Myocyte (in vitro differentiated cells): ENCODE measurements around the gene OR52E5. TPM values are rescaled to one million over a fixed set of nuclear protein-coding genes. Genes with fewer than 3 reads are reported as not detected.

ENCODE experiments used
- DNase-seq: peaks from one replicate; pipeline ENCODE4 v3.0.0-alpha.2; 2012; ENCODE audit warnings: low read depth
- total RNA-seq: library from RNA; depleted of rRNA; stranded (reverse); fragments of >200 nt; gene quantifications from 2 replicates; pipeline ENCODE4 v1.2.3, GENCODE V29; 2014

Gene OR52E5
- total RNA-seq, 1 donor from 2014 or later: not detected

DNA sequence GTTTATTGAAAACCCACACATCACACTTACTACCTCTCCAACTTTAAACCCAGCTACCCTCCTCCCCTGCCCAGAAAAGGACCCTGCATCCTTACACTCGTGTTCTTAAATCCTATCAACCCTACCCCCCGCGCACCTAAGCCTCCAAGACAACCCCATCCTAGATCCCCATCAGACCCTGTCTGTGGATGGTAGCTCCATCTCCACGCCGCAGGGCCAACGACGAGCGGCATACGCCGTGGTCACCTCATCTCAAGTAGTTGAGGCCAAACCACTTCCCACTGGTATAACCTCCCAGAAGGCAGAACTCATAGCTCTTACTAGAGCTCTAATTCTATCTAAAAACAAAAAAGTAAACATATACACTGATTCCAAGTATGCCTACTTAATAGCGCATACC is 39.7 kb downstream of the OR52E5 start:
- DNase-seq: no peak

GRCh38 chr11:5933116-5933515 is 40.1 kb downstream of the OR52E5 start:
- DNase-seq: no peak

- no peak for DNase-seq
These were observed 45.0 kb downstream of the OR52E5 start for GRCh38 chr11:5937868-5938602.

DNA sequence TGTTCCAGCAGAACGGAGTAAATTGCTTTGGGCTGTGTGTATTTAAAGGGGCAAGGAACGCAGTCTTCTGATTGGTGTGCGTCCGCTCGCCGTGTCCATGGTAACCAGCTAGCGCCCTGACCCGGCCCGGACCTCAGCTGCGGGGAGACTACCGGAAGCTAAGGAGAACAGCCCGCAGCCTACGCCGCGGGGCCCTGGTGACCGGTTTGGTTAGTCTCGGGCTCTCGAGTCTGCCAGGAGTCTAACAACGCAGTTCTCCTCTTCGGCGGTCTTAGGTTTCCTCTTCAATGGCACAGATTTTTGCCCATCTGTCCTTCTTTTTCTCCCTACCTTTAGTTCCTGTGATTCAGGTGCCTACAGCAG is 45.6 kb downstream of the OR52E5 start:
- no peak for DNase-seq

DNA sequence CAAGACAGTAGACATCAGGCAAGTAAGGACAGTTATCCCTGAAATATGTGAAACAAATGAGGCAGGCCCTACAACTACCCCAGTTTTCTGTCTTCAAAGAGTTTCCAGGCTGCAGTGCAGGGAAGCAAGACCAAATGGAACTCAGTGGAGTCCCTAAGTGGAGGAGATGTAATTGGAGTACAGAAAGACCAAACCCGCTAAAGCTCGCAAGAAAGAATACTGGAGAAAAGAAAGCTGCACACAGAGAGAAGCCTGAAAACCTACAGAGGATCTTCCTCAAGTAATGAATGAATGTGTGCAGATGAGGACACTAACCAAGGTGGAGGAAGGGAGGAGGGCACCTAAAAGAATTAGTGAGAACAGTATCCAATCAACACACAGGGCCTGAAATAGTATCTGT is 47.7 kb downstream of the OR52E5 start:
- DNase-seq: no peak

DNA sequence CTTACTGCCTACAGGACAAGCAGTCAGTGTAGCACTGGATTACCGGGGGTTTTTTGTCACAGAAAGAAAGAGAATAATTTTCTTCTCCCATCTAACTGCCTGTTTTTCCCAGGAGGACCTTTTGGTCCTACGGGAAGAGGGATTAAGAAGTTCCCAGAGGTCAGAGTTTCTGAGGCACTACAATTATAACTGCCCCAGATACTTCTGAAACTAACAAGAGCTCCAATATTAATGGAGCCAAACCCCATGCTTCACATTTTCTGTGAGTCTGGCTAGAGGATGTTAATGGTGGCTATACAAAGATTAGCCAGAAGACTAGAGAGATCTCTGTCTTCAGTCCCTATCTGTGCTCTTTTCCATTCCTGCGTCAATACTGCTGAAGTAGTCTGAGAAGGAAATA is 48.9 kb downstream of the OR52E5 start, which contains the start of gene OR56A3:
TSS of gene OR56A3 (plus strand) at position 301 of the 400 bp plus-strand sequence. CDS start 5,096 bp downstream, outside the sequence.
- no peak for DNase-seq

Other genes with a start within 250 kb of the OR52E5 start
- 36.3 and 45.8 TPM in 2 replicates for gene TRIM5, start 208.1 kb upstream of the OR52E5 start, total RNA-seq
- 61.0 and 81.6 TPM in 2 replicates for gene TRIM22, start 203.4 kb upstream of the OR52E5 start, total RNA-seq
- not detected in 2 replicates for gene OR56B1, start 156.8 kb upstream of the OR52E5 start, total RNA-seq
- not detected in 2 replicates for gene OR52N4, start 139.0 kb upstream of the OR52E5 start, total RNA-seq
- gene OR52N5, start 109.9 kb upstream of the OR52E5 start, total RNA-seq: not detected in 2 replicates
- gene OR52N1, start 101.9 kb upstream of the OR52E5 start, total RNA-seq: not detected in 2 replicates
- gene OR52N2, start 84.3 kb upstream of the OR52E5 start, total RNA-seq: not detected in 2 replicates
- gene OR52E6, start 51.3 kb upstream of the OR52E5 start, total RNA-seq: not detected in 2 replicates
- gene OR52E8, start 35.5 kb upstream of the OR52E5 start, total RNA-seq: not detected in 2 replicates
- gene OR52E4, start 12.6 kb upstream of the OR52E5 start, total RNA-seq: not detected in 2 replicates
- not detected in 2 replicates for gene OR56A3, start 49.0 kb downstream of the OR52E5 start, total RNA-seq
- gene OR56A5, start 75.3 kb downstream of the OR52E5 start, total RNA-seq: not detected in 2 replicates
- gene OR52L1, start 93.8 kb downstream of the OR52E5 start, total RNA-seq: not detected in 2 replicates
- not detected in 2 replicates for gene OR56A4, start 113.7 kb downstream of the OR52E5 start, total RNA-seq
- 0.05 TPM in 1 of 2 replicates, not detected in the other for gene OR56A1, start 137.6 kb downstream of the OR52E5 start, total RNA-seq
- gene OR56B4, start 214.5 kb downstream of the OR52E5 start, total RNA-seq: not detected in 2 replicates